K562 (cell line): ENCODE measurements around the gene ECSCR. TPM values are rescaled to one million over a fixed set of nuclear protein-coding genes. Genes with fewer than 3 reads are reported as not detected.

Experiments
- TFE3 ChIP-seq: fragments of 450-650 bp; formaldehyde crosslinking; IDR thresholded peaks from 2 replicates; pipeline ENCODE4 v1.4.0; 2020; ENCODE audit warnings: mild to moderate bottlenecking, mixed read lengths
- ZBTB11 ChIP-seq, 3 experiments: fragments of 200-800 bp in 1 of 3; fragments of 250-450 bp in 1 of 3; fragments of 450-650 bp in 1 of 3; sonication (Bioruptor Pico) in 1 of 3; sonication (Bioruptor generic) in 1 of 3; formaldehyde crosslinking in 1 of 3; IDR thresholded peaks; 2 replicates each; pipeline versions ENCODE4 v1.6.1 to v1.8.0; 2016 to 2022; ENCODE audit warnings: mild to moderate bottlenecking in 2 of 3, missing genetic modification characterization in 2 of 3, missing compliant biosample characterization in 1 of 3, moderate library complexity in 1 of 3
- ZNF395 ChIP-seq: fragments of 200-800 bp; sonication (Bioruptor generic); IDR thresholded peaks from 2 replicates; pipeline ENCODE4 v1.6.1; 2017; ENCODE audit warnings: missing genetic modification characterization, missing compliant biosample characterization
- ZNF696 ChIP-seq: fragments of 250-450 bp; sonication (Bioruptor Pico); conservative IDR thresholded peaks from 2 replicates; pipeline ENCODE4 v1.4.0; 2020; ENCODE audit warnings: mild to moderate bottlenecking, moderate library complexity
- ZNF77 ChIP-seq: fragments of 250-450 bp; sonication (Bioruptor Pico); IDR thresholded peaks from 2 replicates; pipeline ENCODE4 v1.5.0; 2020
- polyA plus RNA-seq, 8 experiments: library from polyadenylated mRNA; depleted of rRNA in 4 of 8; stranded (reverse) in 5 of 8; unstranded in 3 of 8; fragments of >200 nt; fragmentation: Nextera tagmentation in 2 of 8; fragmentation: Illumina TruSeq in 1 of 8; extraction: Ambion mirVana in 2 of 8; extraction: Trizol in 1 of 8; gene quantifications; 2 replicates each; pipeline versions ENCODE4 v1.2.1 to v1.2.3, GENCODE V29; 2011 to 2014; ENCODE audit warnings: inconsistent platforms in 1 of 8, missing spikeins in 1 of 8
- total RNA-seq, 7 experiments: library from RNA; depleted of rRNA in 6 of 7; stranded (reverse); fragments of >200 nt in 6 of 7; fragmentation: Illumina TruSeq in 2 of 7; extraction: Trizol in 2 of 7; gene quantifications; 2 replicates each; pipeline versions ENCODE4 v1.2.1 to v1.2.3, GENCODE V29; 2011 to 2021; ENCODE audit warnings: low replicate concordance in 1 of 7

The ECSCR gene
- total and polyA plus RNA-seq, 9 of the 15 experiments (the other 6 are each of a cell fraction or from before 2014, with no cell fraction given): 0.10 to 0.25 (median 0.13) TPM; not detected in 6

GRCh38 chr5:139501381-139501780 is 38.8 kb upstream of the ECSCR start (continued):
- TF ChIP-seq ZNF395 (CRISPR knock-in tag) (no peak), ZNF696 (CRISPR knock-in tag) (no peak), TFE3 (CRISPR knock-in tag) (no peak), ZBTB11 (CRISPR knock-in tag; IDR thresholded peaks at IDR 0.05) (no peak), ZNF77 (CRISPR knock-in tag) (no peak)
- TF ChIP-seq, all 486 proteins: peak for 0
